SKM-1 (cell line): ENCODE measurements around the gene WRNIP1.
A peak's percentile ranks its signal among the peaks of the same experiment; 100 is the strongest.
"Not testable (repeated sequence)": the region's sequence is repeated elsewhere in the genome, so short reads cannot be mapped to it uniquely, and the experiment has no call there.

Experiments
- DNase-seq: peaks from one replicate; lab custom pipeline; 2025; ENCODE audit not compliant: unreplicated experiment; lab: John Stamatoyannopoulos, UW

Gene WRNIP1

DNA sequence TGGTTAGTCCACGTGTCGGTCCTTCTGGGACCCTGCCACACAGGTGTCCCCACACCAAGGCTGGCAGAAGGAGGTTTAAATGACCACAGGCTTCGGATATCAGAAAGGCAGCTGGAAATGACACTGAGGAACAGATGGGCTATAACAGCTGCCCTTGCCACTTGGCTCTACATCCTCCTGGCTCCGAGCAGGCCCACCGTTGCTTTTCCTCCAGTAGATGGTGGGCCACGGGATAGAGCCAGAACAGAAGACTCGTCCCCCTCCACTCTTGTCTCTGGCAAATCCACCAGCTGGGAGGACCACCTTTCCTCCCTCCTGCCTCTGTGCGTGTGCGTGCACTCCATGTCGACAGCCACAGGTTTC lies 17.6 kb downstream of the WRNIP1 start:
- no peak for DNase-seq

GRCh38 chr6:2783188-2783963 lies 18.2 kb downstream of the WRNIP1 start:
- no peak for DNase-seq

GRCh38 chr6:2784061-2784460 lies 18.9 kb downstream of the WRNIP1 start:
- no peak for DNase-seq

DNA sequence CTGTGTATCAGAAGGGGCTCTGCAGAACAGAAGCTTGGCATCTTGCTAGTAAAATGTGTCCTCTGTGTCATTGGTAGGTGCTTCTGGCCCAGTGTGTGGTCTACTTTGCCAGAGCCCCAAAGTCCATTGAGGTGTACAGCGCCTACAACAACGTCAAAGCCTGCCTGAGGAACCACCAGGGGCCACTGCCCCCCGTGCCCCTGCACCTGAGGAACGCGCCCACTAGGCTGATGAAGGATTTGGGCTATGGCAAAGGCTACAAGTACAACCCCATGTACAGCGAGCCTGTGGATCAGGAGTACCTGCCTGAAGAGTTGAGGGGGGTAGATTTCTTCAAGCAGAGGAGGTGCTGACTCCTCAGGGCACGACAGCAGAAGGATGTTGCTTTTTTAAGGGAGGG lies 19.7 kb downstream of the WRNIP1 start:
- no peak for DNase-seq

- no peak for DNase-seq
Observed at GRCh38 chr6:2786269-2786668, 21.1 kb downstream of the WRNIP1 start.

DNA sequence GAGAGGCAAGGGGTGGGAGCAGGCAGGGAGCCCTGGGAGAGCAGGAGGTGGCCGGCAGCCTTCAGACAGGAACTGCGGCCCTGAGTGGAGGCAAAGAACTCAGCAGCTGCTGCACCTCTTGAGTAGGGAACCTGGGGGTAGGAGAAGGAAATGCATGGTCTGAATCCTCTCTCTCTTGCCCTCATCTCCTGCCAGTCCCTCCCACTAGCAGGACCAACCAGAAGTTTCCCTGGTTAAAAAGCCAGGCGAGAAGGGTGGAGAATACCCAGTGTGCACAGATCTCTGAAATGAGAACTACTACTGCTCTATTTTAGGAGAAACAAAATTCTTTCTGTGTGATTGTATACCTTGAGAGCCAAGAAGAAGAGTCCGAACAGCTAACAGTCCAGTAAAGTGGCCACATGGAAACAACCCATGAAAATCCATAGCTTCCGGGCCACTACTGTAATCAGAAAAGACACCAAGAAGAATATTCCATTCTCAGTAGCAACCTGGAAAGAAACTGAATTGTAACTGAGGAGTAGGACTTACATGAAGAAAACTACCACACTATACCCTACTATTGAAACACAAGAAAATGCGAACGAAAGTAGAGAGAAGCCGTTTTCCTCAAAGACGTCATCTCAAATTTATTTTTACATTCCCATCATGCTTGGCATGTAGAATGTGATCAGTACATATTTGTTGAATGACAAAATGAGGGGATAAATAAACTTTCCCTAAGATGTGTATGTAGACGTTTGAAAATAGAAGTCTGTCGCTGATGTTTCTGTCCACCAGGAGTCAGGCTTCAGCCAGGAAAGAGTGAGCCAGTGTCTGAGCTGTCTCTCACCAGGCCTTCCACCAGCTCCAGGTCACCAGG lies 25.6 kb downstream of the WRNIP1 start:
- peak; percentile 80 for DNase-seq

DNA sequence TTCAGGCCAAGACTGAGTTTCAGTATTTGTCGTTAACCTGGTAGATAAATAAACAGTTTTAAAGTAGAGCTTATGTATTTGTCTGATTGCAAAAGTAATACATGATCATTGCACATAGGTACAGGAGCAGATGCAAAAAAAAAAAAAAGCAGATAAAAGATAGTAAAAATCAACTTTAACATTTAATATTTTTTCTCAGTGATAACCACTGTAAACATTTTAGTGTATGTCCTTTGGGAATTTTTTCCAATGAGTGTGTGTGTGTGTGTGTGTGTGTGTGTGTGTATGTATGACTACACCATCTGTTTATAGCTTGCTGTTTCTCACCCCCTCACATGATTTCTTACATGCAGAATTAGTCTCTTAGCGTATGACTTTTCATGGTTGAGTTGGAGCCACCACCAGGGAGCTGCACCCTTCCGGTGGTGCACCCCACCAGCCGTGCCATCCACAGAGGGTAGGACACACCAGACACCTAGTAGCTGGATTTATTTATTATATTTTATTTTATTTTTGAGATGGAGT lies 26.3 kb downstream of the WRNIP1 start:
- DNase-seq = no peak

DNA sequence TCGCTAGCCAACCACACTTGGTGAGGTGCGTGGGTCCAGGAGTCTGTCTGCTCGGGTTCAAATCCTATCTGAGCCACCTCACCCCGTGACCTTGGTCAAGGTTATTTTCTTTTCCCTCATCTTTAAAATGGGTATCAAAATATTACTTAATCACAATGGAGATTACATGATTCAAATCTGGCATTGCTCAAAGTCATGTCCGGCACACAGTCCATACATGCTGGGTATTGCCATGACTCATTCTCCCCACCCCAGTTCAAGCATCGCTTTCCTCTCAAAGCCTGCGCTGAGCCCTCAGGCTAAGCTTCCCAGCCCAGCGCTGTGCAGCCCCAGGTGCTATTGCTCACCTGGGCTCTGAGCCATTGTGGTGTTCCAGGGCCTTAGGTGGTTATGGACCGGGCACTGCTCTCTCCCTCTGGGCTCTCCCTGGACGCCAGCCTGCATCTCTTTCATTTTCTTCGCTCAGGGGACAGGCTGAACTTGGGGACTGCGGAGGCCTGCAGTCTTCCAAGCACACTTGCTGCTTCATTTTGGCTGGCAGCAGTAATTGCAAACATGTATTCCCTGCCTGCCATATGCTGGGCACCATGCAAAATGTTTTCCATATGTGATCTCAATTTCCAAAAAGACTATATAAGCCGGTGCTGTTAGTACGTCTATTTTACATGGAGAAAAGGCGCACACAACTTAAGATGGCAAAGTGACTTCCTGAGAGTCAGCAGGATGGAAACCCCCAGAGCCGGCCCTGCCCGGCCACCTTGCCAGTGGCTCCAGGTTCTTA lies 27.3 kb downstream of the WRNIP1 start:
- DNase-seq = no peak

DNA sequence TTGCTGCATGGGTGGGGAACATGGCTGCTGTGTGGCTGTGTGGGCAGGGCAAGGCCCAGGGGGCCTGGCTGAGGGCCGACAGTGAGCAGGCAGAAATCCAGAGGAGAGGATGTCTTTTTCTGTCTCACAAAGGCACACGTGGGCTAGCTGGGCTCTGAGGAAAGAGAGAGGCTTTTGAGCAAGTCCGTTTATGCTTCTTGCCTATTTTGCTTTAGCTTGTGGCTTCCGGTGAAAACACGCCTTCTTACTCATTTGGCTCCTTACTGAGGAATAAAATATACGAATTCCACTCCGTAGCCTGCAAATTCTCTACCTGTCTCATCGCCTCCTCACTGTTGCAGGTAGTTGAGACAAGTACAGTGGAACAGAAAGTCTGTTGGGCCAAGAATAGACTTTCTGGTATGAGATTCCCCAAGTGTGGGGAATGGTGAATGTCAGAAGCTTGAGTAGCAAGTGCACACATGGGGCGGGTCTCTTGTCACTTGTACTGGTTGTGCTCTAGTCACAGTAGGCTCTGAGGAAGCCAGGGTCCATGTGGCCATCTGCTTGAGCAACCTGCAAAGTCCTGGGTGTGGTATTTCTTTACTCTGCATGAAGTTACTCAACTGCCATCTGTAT lies 28.4 kb downstream of the WRNIP1 start:
- peak; percentile 87 for DNase-seq

DNA sequence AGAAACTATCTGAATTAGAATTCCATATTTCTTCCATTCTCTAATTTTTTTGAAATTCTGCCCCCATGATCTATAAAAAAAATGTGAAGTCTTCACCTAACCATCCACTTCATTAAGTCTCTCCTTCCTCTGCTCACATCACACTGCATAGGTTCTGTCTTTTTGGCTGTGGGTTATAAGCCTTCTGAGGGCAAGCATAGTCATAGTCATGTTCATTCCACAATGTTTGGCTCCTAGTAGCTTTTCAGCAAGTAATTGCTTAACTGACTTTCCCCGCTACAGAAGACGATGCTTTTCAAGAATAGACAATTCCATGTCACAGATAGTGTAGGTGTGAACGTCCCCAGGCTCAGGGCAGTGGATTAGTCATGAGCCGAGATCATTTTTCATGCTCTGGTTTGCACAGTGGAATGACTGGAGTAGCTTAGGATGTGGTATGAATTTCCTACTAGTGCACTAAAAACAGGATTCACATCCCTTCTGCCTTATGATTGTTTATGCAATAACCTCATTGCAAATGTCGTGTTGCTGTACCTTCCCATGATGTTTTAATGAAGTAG lies 29.1 kb downstream of the WRNIP1 start:
- no peak for DNase-seq

DNA sequence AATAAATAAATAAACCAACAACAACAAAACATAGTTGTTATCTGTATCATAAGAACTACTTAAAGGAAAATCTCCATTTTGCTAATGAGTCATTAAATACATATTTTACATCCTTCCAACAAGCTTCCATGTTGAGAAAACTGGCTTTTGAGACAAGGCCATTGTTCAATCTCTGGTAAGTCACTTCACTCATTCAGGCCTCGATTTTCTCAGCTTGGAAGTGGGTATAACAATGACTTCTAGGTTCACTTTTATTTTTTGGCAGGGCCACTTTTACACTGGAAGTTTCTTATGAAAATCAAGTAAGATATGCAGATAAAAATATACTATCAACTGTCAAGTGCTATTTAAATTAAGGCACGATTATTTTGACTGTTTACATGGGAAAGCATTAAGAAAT lies 30.0 kb downstream of the WRNIP1 start:
- DNase-seq = no peak

- DNase-seq = peak; percentile 91
Observed at GRCh38 chr6:2795956-2796355, 30.8 kb downstream of the WRNIP1 start.

- peak; percentile 48 for DNase-seq
Observed at GRCh38 chr6:2796861-2797260, 31.7 kb downstream of the WRNIP1 start.

GRCh38 chr6:2797564-2798031 lies 32.4 kb downstream of the WRNIP1 start:
- no peak for DNase-seq

DNA sequence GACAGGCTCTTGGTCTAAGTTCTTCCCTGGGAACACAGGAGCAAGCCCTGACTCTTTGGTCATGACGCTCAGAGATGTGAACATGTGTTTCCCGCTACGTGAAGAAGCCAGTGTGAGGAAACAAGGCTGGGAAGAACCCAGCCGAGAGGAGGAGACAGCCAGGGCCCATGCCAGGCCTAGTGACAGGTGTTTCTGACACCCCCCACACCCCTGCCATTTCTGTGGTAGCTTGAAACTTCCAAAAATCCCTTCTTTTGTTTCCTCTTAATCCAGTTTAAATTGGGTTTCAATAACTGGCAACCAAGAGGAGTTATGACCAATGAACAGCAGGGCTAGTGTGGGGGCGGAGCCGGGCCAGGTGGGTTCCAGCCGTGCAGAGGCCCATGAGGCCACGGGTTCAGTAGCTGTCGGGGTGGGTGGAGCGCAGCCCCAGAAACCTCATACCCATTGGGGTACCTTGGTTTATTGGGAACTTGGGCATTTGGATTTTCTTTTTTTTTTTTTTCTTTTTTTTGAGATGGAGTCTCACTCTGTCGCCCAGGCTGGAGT lies 33.5 kb downstream of the WRNIP1 start:
- DNase-seq = no peak

DNA sequence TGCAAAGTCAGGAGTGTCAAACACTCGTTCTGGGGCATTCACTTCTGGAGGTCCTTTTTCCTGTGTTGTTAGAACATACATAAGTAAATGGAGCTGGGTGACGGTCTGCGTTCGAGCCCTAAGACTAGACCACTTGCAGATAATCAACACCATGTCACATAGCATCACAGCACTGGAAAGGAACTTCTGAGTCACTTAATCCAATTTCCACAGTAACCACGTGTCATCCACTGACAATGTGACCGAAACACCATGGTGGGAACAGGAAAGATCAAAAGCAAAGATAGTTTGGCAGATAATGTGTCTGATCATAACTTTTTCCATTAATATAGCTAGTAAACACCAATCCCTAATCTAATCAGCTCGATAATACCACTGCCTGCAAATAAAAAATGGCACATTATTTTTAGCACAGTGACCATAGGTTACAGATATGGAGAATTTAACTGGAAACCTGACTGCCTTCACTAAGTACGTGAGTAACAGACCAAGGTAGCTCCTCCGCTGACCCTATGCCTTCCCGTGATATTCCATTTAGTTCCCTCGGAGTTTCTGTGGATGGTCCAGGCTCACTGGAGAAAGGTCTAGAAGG lies 34.8 kb downstream of the WRNIP1 start:
- no peak for DNase-seq

DNA sequence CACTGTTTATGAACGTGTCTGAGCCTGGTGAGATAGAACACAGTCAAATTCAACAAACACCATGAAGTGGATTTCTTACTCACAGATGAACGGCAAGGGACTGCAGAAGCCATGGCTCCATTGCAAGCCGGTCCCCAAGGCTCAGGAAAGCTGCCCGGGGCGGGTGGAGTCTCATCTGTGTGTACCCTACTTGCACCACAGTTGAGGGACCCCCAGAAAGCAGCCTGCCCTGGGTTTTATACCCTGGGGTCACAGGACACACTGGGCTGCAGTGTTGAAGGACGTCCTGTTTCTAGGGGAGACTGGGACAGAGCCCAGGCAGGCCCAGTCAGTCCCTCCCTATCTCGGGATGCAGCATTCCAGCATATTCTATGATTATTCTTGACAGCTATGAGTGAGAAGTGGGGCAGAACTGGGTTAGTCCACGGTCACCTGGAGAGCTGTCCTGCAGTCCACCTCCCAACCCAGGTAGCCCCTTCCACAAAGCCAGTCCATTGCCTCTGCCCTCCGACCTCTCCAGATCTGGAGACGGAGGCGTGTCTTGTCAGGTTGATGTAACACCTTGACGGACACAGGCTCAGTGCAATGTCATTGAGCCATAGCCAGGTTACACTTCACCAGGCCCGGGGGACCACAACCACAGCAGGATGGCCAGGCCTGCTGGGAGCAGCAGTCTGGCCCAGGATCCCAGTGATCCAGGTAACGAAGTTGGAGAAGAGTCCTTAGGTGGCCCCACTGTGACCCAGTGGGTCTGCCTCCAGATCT lies 35.5 kb downstream of the WRNIP1 start:
- DNase-seq = no peak

DNA sequence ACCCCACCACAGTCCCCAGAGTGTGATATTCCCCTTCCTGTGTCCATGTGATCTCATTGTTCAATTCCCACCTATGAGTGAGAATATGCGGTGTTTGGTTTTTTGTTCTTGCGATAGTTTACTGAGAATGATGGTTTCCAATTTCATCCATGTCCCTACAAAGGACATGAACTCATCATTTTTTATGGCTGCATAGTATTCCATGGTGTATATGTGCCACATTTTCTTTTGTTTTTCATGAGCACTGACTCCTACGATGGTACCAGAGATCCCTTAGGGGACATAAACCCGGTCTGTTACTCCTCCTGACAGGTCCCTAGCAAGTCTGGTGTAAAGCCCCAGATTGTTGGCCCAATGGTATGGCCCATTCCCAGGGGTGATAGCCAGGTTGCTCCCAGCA lies 36.5 kb downstream of the WRNIP1 start:
- not testable (repeated sequence) for DNase-seq

DNA sequence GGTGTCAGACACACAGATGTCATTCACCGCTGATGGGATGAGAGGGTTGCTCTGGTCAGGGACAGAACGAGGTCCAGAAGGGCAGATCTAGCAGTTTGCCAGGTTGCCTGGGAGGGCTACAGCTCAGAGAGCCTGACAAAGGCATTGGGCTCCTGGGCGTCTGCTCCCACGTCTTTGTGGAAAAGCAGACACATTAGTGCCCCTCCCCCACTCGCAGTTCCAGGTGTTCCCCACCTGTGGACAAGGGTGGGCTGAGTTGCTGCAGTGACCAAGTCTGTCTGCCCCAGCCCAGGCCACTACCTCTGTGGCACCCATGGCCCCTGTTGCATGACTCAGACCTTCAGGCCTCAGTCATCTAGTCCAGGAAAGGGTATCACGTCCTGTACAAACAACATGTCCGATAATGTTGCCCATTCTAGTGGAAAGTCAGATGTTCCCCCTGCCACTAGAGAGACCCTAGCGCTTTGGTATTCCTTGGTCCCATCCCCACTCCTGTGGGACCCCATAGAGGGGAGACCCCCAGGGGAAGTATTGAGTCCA lies 37.4 kb downstream of the WRNIP1 start:
- DNase-seq = no peak
